Measurements from ENCODE around the gene LARGE1. TPM values are rescaled to one million over a fixed set of nuclear protein-coding genes. Genes with fewer than 3 reads are reported as not detected.

LARGE1 gene
- total RNA-seq, 4 donors from 2014 or later = 24.9 to 51.0 (median 32.7) TPM

DNA sequence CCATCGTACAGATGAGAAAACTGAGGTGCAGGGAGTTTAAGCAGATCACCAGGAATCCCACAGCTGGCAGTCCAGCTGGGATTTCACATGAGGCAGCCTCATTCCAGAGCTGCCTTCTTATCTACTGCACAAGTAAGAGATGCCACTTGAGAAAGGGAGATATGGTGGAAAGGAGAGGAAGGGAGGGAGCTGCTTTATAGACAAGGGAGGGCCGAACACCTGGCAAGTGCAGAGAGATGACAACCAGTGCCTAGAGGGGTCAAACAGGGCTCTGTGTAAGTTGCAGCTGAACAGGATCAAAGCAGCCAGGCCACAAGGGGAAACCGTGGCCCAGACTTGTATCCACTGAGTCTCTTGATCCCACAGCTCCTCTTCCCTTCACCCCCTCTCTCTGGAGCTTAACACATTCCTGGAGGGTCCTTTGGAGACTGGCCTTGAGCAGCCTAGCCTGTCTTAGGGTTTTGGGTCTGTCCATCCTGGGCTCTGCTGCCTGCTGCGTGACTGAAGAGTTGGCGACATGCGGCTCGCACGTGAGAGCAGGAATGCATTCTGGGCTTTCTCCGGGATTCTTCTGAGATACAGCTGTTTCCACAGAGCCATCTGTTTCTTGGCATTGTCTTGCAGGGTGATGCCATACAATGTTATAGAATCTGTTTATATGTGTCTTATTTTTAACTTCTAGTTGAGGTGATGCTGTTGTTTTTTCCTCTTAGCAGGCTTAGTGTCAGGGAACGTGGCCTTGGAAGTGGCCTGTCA, 593.6 kb downstream of the LARGE1 start:
- H3K36me3 ChIP-seq = peaks cover 0 to 20% (median 0%) of the 10 kb centered on the region in 3 donors
- H3K4me1 ChIP-seq = no peaks in the 10 kb centered on the region
- WGBS, 2 donors = 90 to 92% methylated on average over 10 of the region's 10 CpGs
- no peak for DNase-seq (ENCODE audit: low spot score in 2 of 2)
- H3K27me3 ChIP-seq = no peaks in the 10 kb centered on the region
- no peaks in the 10 kb centered on the region for H3K9me3 ChIP-seq
- no peak overlapping the region for H3K4me3 ChIP-seq
- H3K27ac ChIP-seq = no peak overlapping the region
- TF ChIP-seq EP300 (IDR thresholded peaks at IDR 0.05) (no peak), POLR2A (IDR thresholded peaks at IDR 0.05) (no peak)
- TF ChIP-seq, protein P1, sequence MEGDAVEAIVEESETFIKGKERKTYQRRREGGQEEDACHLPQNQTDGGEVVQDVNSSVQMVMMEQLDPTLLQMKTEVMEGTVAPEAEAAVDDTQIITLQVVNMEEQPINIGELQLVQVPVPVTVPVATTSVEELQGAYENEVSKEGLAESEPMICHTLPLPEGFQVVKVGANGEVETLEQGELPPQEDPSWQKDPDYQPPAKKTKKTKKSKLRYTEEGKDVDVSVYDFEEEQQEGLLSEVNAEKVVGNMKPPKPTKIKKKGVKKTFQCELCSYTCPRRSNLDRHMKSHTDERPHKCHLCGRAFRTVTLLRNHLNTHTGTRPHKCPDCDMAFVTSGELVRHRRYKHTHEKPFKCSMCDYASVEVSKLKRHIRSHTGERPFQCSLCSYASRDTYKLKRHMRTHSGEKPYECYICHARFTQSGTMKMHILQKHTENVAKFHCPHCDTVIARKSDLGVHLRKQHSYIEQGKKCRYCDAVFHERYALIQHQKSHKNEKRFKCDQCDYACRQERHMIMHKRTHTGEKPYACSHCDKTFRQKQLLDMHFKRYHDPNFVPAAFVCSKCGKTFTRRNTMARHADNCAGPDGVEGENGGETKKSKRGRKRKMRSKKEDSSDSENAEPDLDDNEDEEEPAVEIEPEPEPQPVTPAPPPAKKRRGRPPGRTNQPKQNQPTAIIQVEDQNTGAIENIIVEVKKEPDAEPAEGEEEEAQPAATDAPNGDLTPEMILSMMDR (IDR thresholded peaks at IDR 0.05) = no peak

DNA sequence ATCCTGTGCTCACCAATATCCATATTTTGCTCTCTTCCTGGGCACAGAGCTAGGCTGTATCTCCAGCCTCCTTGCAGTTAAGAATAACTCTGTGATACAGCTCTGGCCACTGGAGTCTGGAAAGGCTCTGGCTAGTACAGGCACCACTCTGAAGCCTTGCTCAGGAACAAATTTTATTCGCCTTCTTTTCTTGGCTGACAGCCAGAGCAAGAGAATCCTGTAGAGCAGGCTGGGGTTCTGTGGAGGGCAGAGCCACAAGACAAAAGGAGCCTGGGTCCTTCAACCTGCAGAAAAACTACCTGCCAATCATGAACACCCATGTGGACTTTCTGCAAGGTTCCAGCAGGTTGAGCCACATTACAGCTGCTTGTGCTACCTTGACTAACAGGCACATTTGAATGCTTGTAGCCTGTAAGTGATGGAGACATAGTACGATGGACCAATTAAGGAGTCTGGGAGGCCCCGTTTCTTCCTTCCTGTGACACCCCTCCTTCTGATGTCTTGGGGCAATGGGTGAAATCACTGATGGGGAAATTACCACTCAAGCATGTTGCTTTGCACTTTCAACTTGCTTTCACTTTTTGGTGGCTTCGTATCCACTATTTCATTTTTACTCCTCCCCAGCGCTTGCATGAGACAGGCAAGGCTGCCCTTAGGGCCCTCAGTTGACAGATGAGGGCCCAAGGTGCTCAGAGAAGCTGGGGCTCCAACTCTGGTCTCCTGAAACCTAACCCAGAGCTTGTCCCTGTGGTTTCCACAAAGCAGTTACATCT, 594.9 kb downstream of the LARGE1 start:
- TF ChIP-seq POLR2A (IDR thresholded peaks at IDR 0.05) (no peak), EP300 (IDR thresholded peaks at IDR 0.05) (no peak)
- TF ChIP-seq, protein P1 (IDR thresholded peaks at IDR 0.05) = no peak
- Histone ChIP-seq H3K4me1 (no peaks in the 10 kb centered on the region), H3K27ac (no peak overlapping the region), H3K27me3 (no peaks in the 10 kb centered on the region), H3K4me3 (no peak overlapping the region), H3K9me3 (no peaks in the 10 kb centered on the region), H3K36me3 (peaks cover 0 to 20% (median 0%) of the 10 kb centered on the region in 3 donors)
- DNase-seq (ENCODE audit: low spot score in 2 of 2) = no peak
- 82 to 85% methylated on average over 5 of the region's 5 CpGs for WGBS, 2 donors

DNA sequence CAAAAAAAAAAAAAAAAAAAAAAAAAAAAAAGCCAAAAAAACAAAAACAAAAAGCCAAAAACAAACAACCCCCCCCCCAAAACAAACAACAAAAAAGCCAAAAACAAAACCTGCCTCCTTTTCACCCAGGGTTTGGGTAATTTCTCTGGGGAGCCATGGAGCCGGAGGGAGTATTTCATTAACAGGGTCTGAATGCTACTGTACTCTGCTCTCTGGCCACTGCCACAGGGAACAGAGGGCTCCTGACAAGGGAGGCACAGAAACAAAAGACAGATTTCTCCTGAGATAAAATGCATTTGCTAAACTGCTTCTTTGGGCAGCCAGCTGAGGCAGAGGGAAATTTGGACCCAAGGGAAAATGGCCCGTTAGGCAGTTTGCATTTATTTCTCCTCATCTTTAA, 596.0 kb downstream of the LARGE1 start:
- peaks cover 0 to 20% (median 0%) of the 10 kb centered on the region in 3 donors for H3K36me3 ChIP-seq
- no peaks in the 10 kb centered on the region for H3K9me3 ChIP-seq
- H3K27me3 ChIP-seq = no peaks in the 10 kb centered on the region
- 77 to 87% methylated on average over 2 of the region's 2 CpGs for WGBS, 2 donors
- DNase-seq (ENCODE audit: low spot score in 2 of 2) = no peak
- TF ChIP-seq POLR2A (IDR thresholded peaks at IDR 0.05) (no peak), EP300 (IDR thresholded peaks at IDR 0.05) (no peak)
- TF ChIP-seq, protein P1 (IDR thresholded peaks at IDR 0.05) = no peak
- H3K4me3 ChIP-seq = no peak overlapping the region
- H3K4me1 ChIP-seq = no peaks in the 10 kb centered on the region
- H3K27ac ChIP-seq = no peak overlapping the region

DNA sequence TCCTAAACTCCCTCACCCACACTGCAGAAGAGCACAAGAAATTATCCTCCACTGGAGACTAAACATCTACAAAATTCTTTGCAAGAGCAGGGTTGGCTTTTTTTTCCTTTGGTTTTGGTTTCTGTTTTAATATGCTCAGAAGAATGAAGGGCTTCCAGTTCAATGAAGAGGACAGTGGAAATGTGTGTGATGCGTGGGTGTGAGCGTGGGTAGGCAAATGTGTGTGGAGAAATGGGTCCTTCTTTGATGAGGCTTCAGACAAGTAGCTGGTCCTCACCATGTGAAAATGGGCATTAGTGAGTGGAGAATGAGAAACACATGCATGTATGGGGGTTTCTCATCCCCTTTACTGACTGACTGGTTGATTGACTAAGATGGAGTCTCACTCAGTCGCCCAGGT, 598.8 kb downstream of the LARGE1 start:
- 86 to 92% methylated on average over 3 of the region's 3 CpGs for whole genome bisulfite sequencing, 2 donors
- Histone ChIP-seq H3K4me3 (no peak overlapping the region), H3K27me3 (no peaks in the 10 kb centered on the region), H3K4me1 (no peaks in the 10 kb centered on the region), H3K9me3 (no peaks in the 10 kb centered on the region), H3K36me3 (peaks cover 0 to 10% (median 0%) of the 10 kb centered on the region in 3 donors), H3K27ac (no peak overlapping the region)
- DNase-seq (ENCODE audit: low spot score in 2 of 2) = no peak
- no peak for TF ChIP-seq EP300 (IDR thresholded peaks at IDR 0.05)
- no peak for TF ChIP-seq POLR2A (IDR thresholded peaks at IDR 0.05)
- TF ChIP-seq, protein P1 (IDR thresholded peaks at IDR 0.05) = no peak

DNA sequence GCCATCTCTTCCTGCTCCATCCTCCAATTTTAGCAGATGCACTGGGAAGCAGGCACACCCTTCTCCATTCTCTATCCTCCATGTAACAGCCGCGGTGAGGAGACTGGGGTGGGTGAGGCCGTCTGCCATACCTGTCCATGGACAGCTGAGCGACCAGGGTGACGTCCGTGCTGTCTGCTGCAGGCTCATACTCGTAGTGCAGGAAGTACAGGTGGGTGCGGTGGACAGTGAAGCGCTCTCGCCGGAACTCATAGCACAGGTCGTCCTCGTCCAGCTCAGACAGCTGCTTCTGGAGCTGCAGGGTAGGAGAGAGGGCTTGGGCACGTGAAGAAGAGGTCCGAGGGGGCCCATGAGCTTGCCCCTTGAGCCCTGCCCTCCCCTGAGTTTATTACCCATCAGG, 604.3 kb downstream of the LARGE1 start:
- WGBS, 2 donors = 94 to 96% methylated on average over 15 of the region's 15 CpGs
- H3K36me3 ChIP-seq = peaks cover 0 to 45% (median 0%) of the 10 kb centered on the region in 3 donors
- no peak overlapping the region for H3K4me3 ChIP-seq
- H3K27me3 ChIP-seq = no peaks in the 10 kb centered on the region
- TF ChIP-seq, protein P1 (IDR thresholded peaks at IDR 0.05) = no peak
- no peak for TF ChIP-seq EP300 (IDR thresholded peaks at IDR 0.05)
- TF ChIP-seq POLR2A (IDR thresholded peaks at IDR 0.05) = no peak
- H3K4me1 ChIP-seq = no peaks in the 10 kb centered on the region
- H3K27ac ChIP-seq = no peak overlapping the region
- no peaks in the 10 kb centered on the region for H3K9me3 ChIP-seq
- DNase-seq (ENCODE audit: low spot score in 2 of 2) = no peak

All from tibial nerve (tissue), 4 donors.